Measurements from ENCODE around the gene PRR27. TPM values are rescaled to one million over a fixed set of nuclear protein-coding genes. Genes with fewer than 3 reads are reported as not detected.

The PRR27 gene
- total RNA-seq, 1 experiment from 2014 or later: not detected

- Mint-ChIP-seq H3K36me3 (ENCODE audit: insufficient read depth, unreplicated experiment) (no peaks in the 10 kb centered on the region), H3K4me1 (ENCODE audit: low read depth, unreplicated experiment) (no peaks in the 10 kb centered on the region), H3K27ac (ENCODE audit: unreplicated experiment) (no peak overlapping the region), H3K4me3 (ENCODE audit: unreplicated experiment) (no peak overlapping the region), H3K9me3 (ENCODE audit: unreplicated experiment) (no peaks in the 10 kb centered on the region), H3K27me3 (ENCODE audit: insufficient read depth, unreplicated experiment) (no peaks in the 10 kb centered on the region)
- BruUV-seq (replicated peaks): no TSS peak
- no peaks in the 10 kb centered on the region for H3K4me1 ChIP-seq
- ChIA-PET POLR2A (no interaction called here), CTCF (no interaction called here)
- intact Hi-C loops (cut with micrococcal nuclease; ENCODE audit: unreplicated experiment): no loop called here
- no peak for TF ChIP-seq CTCF (IDR thresholded peaks at IDR 0.05; ENCODE audit: insufficient read depth in 1 of 2, low read depth in 1 of 2, low read length in 1 of 2, severe bottlenecking in 1 of 2, unreplicated experiment in 1 of 2)
- H3K27me3 ChIP-seq (replicated peaks; ENCODE audit: control insufficient read depth, insufficient read depth, low read length): no peaks in the 10 kb centered on the region
- no peak for DNase-seq
- no peaks in the 10 kb centered on the region for H3K36me3 ChIP-seq (ENCODE audit: control insufficient read depth, insufficient read depth, low read length)
- no peak overlapping the region for H3K4me3 ChIP-seq (ENCODE audit: low read depth, low read length)
- H3K9me3 ChIP-seq: no peaks in the 10 kb centered on the region
Observed at GRCh38 chr4:70158576-70158975, 4.5 kb downstream of the PRR27 start.

GRCh38 chr4:70177090-70177489 lies 23.1 kb downstream of the PRR27 start:
- intact Hi-C loops (cut with micrococcal nuclease; ENCODE audit: unreplicated experiment): no loop called here
- Histone ChIP-seq H3K4me1 (peaks cover 18% of the 10 kb centered on the region), H3K4me3 (ENCODE audit: low read depth, low read length) (no peak overlapping the region), H3K9me3 (no peaks in the 10 kb centered on the region), H3K36me3 (ENCODE audit: control insufficient read depth, insufficient read depth, low read length) (no peaks in the 10 kb centered on the region), H3K27me3 (replicated peaks; ENCODE audit: control insufficient read depth, insufficient read depth, low read length) (no peaks in the 10 kb centered on the region)
- peaks cover 12% of the 10 kb centered on the region for H3K4me1 Mint-ChIP-seq (ENCODE audit: low read depth, unreplicated experiment)
- H3K27ac Mint-ChIP-seq (ENCODE audit: unreplicated experiment): no peak overlapping the region
- H3K27me3 Mint-ChIP-seq (ENCODE audit: insufficient read depth, unreplicated experiment): no peaks in the 10 kb centered on the region
- DNase-seq: no peak
- no peak overlapping the region for H3K4me3 Mint-ChIP-seq (ENCODE audit: unreplicated experiment)
- peaks cover under 1% of the 10 kb centered on the region for H3K36me3 Mint-ChIP-seq (ENCODE audit: insufficient read depth, unreplicated experiment)
- ChIA-PET CTCF (no interaction called here), POLR2A (interaction anchor here (0.6 kb wide), 1 partner anchor 503 kb away, joined by 3 read pairs; no protein-coding TSS in a partner anchor)
- BruUV-seq (replicated peaks): no TSS peak
- no peak for TF ChIP-seq CTCF (IDR thresholded peaks at IDR 0.05; ENCODE audit: insufficient read depth in 1 of 2, low read depth in 1 of 2, low read length in 1 of 2, severe bottlenecking in 1 of 2, unreplicated experiment in 1 of 2)
- H3K9me3 Mint-ChIP-seq (ENCODE audit: unreplicated experiment): peaks cover 9% of the 10 kb centered on the region

GRCh38 chr4:70178075-70178660 lies 24.1 kb downstream of the PRR27 start:
- CTCF ChIA-PET: no interaction called here
- Mint-ChIP-seq H3K9me3 (ENCODE audit: unreplicated experiment) (peaks cover 9% of the 10 kb centered on the region), H3K36me3 (ENCODE audit: insufficient read depth, unreplicated experiment) (peaks cover 8% of the 10 kb centered on the region), H3K27ac (ENCODE audit: unreplicated experiment) (no peak overlapping the region), H3K27me3 (ENCODE audit: insufficient read depth, unreplicated experiment) (no peaks in the 10 kb centered on the region), H3K4me3 (ENCODE audit: unreplicated experiment) (no peak overlapping the region), H3K4me1 (ENCODE audit: low read depth, unreplicated experiment) (peaks cover 22% of the 10 kb centered on the region)
- no peak overlapping the region for H3K4me3 ChIP-seq (ENCODE audit: low read depth, low read length)
- intact Hi-C loops (cut with micrococcal nuclease; ENCODE audit: unreplicated experiment): no loop called here
- DNase-seq: no peak
- no peaks in the 10 kb centered on the region for H3K9me3 ChIP-seq
- TF ChIP-seq CTCF (IDR thresholded peaks at IDR 0.05; ENCODE audit: insufficient read depth in 1 of 2, low read depth in 1 of 2, low read length in 1 of 2, severe bottlenecking in 1 of 2, unreplicated experiment in 1 of 2): no peak
- BruUV-seq (replicated peaks): no TSS peak
- H3K4me1 ChIP-seq: peaks cover 23% of the 10 kb centered on the region
- H3K36me3 ChIP-seq (ENCODE audit: control insufficient read depth, insufficient read depth, low read length): no peaks in the 10 kb centered on the region
- no peaks in the 10 kb centered on the region for H3K27me3 ChIP-seq (replicated peaks; ENCODE audit: control insufficient read depth, insufficient read depth, low read length)
- POLR2A ChIA-PET: no interaction called here

Measured in Caco-2 (cell line).